ENCODE data around the gene LRRFIP1. TPM values are rescaled to one million over a fixed set of nuclear protein-coding genes. Genes with fewer than 3 reads are reported as not detected.

Gene LRRFIP1
- total and polyA plus RNA-seq, 2 of the 13 experiments (the other 11 are each of a cell fraction or from before 2014, with no cell fraction given): 15.9 to 40.5 TPM

DNA sequence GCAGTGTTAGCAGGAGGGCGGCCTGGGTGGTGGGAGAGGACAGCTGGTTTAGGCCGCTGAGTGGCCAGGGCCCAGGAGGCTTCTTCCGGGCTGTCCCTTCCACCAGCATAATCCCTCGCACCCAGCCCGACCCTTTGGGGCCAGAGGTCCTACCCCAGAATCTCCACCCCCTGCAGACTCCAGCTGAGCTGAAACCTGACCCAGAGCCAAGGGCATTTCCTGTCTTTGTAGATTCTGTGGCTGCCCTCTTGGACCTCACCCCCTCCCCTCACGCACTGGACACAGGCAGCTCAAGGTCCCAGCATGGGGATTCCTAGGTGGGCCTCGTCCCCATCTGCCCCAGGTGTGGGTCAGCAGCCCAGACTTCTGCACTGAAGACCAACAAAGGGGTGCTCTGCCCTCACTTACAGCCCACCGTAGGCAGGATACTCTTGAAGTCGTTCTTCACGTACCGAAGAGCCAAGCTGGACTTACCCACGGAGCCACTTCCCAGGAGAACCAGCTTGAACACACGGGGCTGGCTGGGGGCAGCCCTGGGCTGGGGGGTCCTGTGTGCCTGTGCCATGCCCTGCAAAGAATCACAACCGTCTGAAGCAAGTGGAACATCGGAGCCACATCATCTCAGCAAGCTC is 41.7 kb upstream of the LRRFIP1 start (continued):
- TF ChIP-seq, protein P1, sequence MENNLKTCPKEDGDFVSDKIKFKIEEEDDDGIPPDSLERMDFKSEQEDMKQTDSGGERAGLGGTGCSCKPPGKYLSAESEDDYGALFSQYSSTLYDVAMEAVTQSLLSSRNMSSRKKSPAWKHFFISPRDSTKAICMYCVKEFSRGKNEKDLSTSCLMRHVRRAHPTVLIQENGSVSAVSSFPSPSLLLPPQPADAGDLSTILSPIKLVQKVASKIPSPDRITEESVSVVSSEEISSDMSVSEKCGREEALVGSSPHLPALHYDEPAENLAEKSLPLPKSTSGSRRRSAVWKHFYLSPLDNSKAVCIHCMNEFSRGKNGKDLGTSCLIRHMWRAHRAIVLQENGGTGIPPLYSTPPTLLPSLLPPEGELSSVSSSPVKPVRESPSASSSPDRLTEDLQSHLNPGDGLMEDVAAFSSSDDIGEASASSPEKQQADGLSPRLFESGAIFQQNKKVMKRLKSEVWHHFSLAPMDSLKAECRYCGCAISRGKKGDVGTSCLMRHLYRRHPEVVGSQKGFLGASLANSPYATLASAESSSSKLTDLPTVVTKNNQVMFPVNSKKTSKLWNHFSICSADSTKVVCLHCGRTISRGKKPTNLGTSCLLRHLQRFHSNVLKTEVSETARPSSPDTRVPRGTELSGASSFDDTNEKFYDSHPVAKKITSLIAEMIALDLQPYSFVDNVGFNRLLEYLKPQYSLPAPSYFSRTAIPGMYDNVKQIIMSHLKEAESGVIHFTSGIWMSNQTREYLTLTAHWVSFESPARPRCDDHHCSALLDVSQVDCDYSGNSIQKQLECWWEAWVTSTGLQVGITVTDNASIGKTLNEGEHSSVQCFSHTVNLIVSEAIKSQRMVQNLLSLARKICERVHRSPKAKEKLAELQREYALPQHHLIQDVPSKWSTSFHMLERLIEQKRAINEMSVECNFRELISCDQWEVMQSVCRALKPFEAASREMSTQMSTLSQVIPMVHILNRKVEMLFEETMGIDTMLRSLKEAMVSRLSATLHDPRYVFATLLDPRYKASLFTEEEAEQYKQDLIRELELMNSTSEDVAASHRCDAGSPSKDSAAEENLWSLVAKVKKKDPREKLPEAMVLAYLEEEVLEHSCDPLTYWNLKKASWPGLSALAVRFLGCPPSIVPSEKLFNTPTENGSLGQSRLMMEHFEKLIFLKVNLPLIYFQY (CRISPR knock-in tag; IDR thresholded peaks at IDR 0.05; ENCODE audit: borderline replicate concordance): peak; percentile 93; the same call in 1 of the 2 replicates
- TF ChIP-seq SPEN (CRISPR knock-in tag; IDR thresholded peaks at IDR 0.05; ENCODE audit: low read depth) (peak; percentile 95; the same call in 1 of the 2 replicates), ZNF737 (CRISPR knock-in tag; IDR thresholded peaks at IDR 0.05; ENCODE audit: borderline replicate concordance) (no peak), HNRNPH1 (optimal IDR thresholded peaks at IDR 0.05; ENCODE audit: low read depth, low read length) (no peak), TCF12 (IDR thresholded peaks at IDR 0.05) (no peak), TCF12 (CRISPR knock-in tag; IDR thresholded peaks at IDR 0.05) (peak; percentile 99), GABPA (IDR thresholded peaks at IDR 0.05; ENCODE audit: low read depth, low read length) (peak; percentile 22; the same call in 1 of the 2 replicates), GABPA (CRISPR knock-in tag; IDR thresholded peaks at IDR 0.05; ENCODE audit: low read depth) (peak; percentile 83), ZNF34 (CRISPR knock-in tag; IDR thresholded peaks at IDR 0.05; ENCODE audit: borderline replicate concordance) (no peak), NCOA5 (CRISPR knock-in tag; IDR thresholded peaks at IDR 0.05) (no peak), BHLHE40 (IDR thresholded peaks at IDR 0.05; ENCODE audit: low read length) (no peak), ZFP90 (CRISPR knock-in tag; IDR thresholded peaks at IDR 0.05; ENCODE audit: borderline replicate concordance) (peak; percentile 95), MLX (CRISPR knock-in tag; IDR thresholded peaks at IDR 0.05) (peak; percentile 81), ZBTB49 (CRISPR knock-in tag; IDR thresholded peaks at IDR 0.05; ENCODE audit: borderline replicate concordance) (no peak), ZNF432 (CRISPR knock-in tag; IDR thresholded peaks at IDR 0.05; ENCODE audit: borderline replicate concordance) (no peak), KDM4B (CRISPR knock-in tag; IDR thresholded peaks at IDR 0.05) (peak; percentile 70), NR2C2 (CRISPR knock-in tag; IDR thresholded peaks at IDR 0.05; ENCODE audit: borderline replicate concordance) (peak; percentile 89), ZBTB4 (CRISPR knock-in tag; IDR thresholded peaks at IDR 0.05; ENCODE audit: borderline replicate concordance) (peak; percentile 95; the same call in 1 of the 2 replicates)
- TF ChIP-seq, protein P2, sequence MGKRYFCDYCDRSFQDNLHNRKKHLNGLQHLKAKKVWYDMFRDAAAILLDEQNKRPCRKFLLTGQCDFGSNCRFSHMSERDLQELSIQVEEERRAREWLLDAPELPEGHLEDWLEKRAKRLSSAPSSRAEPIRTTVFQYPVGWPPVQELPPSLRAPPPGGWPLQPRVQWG (CRISPR knock-in tag; IDR thresholded peaks at IDR 0.05; ENCODE audit: borderline replicate concordance, low read depth): no peak

Data from HepG2 (cell line).